Hepatocyte (in vitro differentiated cells): Measurements from ENCODE around the gene SLC30A10.

Experiments used
- CTCF ChIP-seq: fragments of 200-600 bp; sonication (generic); IDR thresholded peaks from 2 replicates; pipeline ENCODE4 v1.5.1; 2016; ENCODE audit warnings: antibody characterized with exemption, mild to moderate bottlenecking; ENCODE audit not compliant: poor library complexity
- EZH2 ChIP-seq: fragments of 200-600 bp; sonication (generic); IDR thresholded peaks from 2 replicates; pipeline ENCODE4 v1.6.1; 2016; ENCODE audit warnings: antibody characterized with exemption, mild to moderate bottlenecking, borderline replicate concordance
- EZH2phosphoT487 ChIP-seq: fragments of 200-600 bp; sonication (generic); IDR thresholded peaks from one replicate; pipeline ENCODE4 v1.6.1; 2018; ENCODE audit warnings: antibody characterized with exemption, mild to moderate bottlenecking, low read depth, moderate library complexity; ENCODE audit not compliant: unreplicated experiment, severe bottlenecking

DNA sequence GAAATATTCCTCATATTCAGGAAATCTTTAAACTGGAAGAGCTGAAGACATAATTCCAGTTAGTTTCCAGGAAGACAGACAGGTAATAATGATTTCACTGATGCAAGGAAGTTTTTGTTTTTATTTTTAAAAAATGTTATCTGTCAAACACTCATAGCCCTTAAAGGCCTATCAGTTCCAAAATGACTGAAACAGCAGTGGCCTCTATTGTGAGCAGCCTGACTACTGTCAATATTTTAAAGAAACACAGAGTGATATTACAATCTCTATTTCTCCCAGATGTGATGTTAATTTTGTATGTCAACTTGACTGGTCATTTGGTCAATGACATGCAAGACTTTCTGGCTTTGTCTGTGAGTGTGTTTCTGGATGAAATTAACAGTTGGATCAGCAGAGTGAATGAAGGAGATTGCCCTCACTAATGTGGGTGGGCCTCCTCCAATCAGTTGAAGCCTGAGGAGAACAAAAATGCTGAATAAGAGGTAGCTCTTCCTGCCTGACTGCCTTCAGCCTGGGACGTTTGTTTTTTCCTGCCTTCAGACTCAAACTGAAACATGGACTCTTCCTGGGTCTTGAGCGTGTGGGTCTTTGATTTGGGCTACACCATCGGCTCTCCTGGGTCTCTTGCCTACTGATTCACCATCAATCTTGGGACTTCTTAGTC lies 31.3 kb upstream of the SLC30A10 start:
- TF ChIP-seq CTCF (no peak), EZH2 (no peak), EZH2phosphoT487 (no peak)
